ENCODE measurements around the gene FNIP2. TPM values are rescaled to one million over a fixed set of nuclear protein-coding genes. Genes with fewer than 3 reads are reported as not detected.
"Not testable (repeated sequence)": the region's sequence is repeated elsewhere in the genome, so short reads cannot be mapped to it uniquely, and the experiment has no call there.

FNIP2 gene
- total RNA-seq, 3 donors from 2014 or later, result 61.8 to 94.1 (median 73.4) TPM

DNA sequence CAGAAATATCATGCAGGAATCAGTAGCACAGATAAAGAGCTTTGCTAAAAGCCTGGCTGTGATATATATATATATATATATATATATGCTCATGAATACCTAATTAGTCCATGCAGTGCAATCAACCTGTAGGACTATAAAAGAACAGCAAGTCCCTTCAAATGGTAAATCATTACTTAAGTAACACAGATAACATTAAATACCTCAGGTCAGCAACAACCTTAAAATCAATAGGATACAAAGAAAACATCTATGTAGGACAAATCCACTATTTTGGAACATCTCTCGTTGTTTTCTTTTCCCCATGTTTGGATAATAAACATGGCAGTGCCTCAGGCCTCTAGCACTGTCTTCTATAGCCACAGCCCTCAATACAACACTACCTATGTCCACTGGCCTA lies 106.6 kb downstream of the FNIP2 start:
- Histone ChIP-seq H3K4me1 (ENCODE audit: low read depth) (no peaks in the 10 kb centered on the region), H3K9me3 (peaks cover 4% of the 10 kb centered on the region), H3K4me3 (no peak overlapping the region), H3K36me3 (ENCODE audit: low read depth) (no peaks in the 10 kb centered on the region)
- ATAC-seq, result no peak
- TF ChIP-seq CTCF (IDR thresholded peaks at IDR 0.05), result no peak
- DNase-seq, result no peak
- intact Hi-C loops (cut with DNase I, micrococcal nuclease), result no loop called here

DNA sequence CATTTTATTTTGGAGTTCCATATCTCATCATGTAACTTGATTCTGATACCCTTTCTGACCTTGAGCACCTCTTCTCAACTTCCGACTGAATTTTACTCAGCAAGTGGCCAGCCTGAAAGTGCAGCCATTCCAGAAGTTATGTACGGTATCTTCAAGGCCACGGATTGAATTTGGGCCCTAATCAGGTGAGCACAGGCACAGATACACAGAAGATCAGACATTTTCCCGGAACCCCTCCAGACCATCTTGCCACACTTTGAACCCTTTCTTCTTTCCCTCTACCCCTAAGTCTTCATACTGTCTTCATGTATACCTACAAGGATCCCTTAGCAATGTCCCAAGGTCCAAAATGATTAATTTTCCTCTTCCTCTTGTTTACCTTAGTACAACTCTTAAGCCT lies 108.2 kb downstream of the FNIP2 start:
- Histone ChIP-seq H3K4me1 (ENCODE audit: low read depth) (no peaks in the 10 kb centered on the region), H3K4me3 (no peak overlapping the region), H3K9me3 (peaks cover 9% of the 10 kb centered on the region), H3K36me3 (ENCODE audit: low read depth) (no peaks in the 10 kb centered on the region)
- DNase-seq, result no peak
- intact Hi-C loops (cut with DNase I, micrococcal nuclease), result no loop called here
- no peak for ATAC-seq
- no peak for TF ChIP-seq CTCF (IDR thresholded peaks at IDR 0.05)

DNA sequence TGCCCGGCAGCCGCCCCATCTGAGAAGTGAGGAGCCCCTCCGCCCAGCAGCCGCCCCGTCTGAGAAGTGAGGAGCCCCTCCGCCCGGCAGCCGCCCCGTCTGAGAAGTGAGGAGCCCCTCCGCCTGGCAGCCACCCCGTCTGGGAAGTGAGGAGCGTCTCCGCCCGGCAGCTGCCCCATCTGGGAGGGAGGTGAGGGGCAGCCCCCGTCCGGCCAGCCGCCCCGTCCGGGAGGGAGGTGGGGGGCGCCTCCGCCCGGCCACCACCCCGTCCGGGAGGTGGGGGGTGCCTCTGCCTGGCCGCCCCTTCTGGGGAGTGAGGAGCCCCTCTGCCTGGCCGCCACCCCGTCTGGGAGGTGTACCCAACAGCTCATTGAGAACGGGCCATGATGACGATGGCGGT lies 113.3 kb downstream of the FNIP2 start:
- H3K4me3 ChIP-seq; H3K36me3 ChIP-seq (ENCODE audit: low read depth); DNase-seq; H3K4me1 ChIP-seq (ENCODE audit: low read depth); H3K9me3 ChIP-seq; intact Hi-C loops (cut with DNase I, micrococcal nuclease); ATAC-seq: not testable (repeated sequence)

- intact Hi-C loops (cut with DNase I, micrococcal nuclease), result no loop called here
- no peak for TF ChIP-seq CTCF (IDR thresholded peaks at IDR 0.05)
- Histone ChIP-seq H3K4me1 (ENCODE audit: low read depth) (no peaks in the 10 kb centered on the region), H3K36me3 (ENCODE audit: low read depth) (no peaks in the 10 kb centered on the region), H3K9me3 (peaks cover 9% of the 10 kb centered on the region), H3K4me3 (no peak overlapping the region)
- ATAC-seq, result no peak
- no peak for DNase-seq
Observed at GRCh38 chr4:158884280-158884679, 115.5 kb downstream of the FNIP2 start.

GRCh38 chr4:158885564-158885963 lies 116.7 kb downstream of the FNIP2 start:
- Histone ChIP-seq H3K9me3 (peaks cover 4% of the 10 kb centered on the region), H3K4me3 (no peak overlapping the region), H3K36me3 (ENCODE audit: low read depth) (no peaks in the 10 kb centered on the region), H3K4me1 (ENCODE audit: low read depth) (no peaks in the 10 kb centered on the region)
- intact Hi-C loops (cut with DNase I, micrococcal nuclease), result no loop called here
- TF ChIP-seq CTCF (IDR thresholded peaks at IDR 0.05), result no peak
- DNase-seq (no peak), ATAC-seq (no peak)

GRCh38 chr4:158890294-158890693 lies 121.5 kb downstream of the FNIP2 start:
- no peaks in the 10 kb centered on the region for H3K9me3 ChIP-seq
- H3K36me3 ChIP-seq (ENCODE audit: low read depth), result no peaks in the 10 kb centered on the region
- H3K4me1 ChIP-seq (ENCODE audit: low read depth), result no peaks in the 10 kb centered on the region
- TF ChIP-seq CTCF (IDR thresholded peaks at IDR 0.05), result no peak
- ATAC-seq (no peak), DNase-seq (no peak)
- no peak overlapping the region for H3K4me3 ChIP-seq
- intact Hi-C loops (cut with DNase I, micrococcal nuclease), result no loop called here
